Upper lobe of left lung (tissue), 4 donors: ENCODE results near the gene RGS18.

Source experiments
- CTCF ChIP-seq, 6 experiments: fragments of 450-650 bp in 4 of 6; fragments of 200-600 bp in 2 of 6; sonication (generic) in 2 of 6; IDR thresholded peaks; one replicate each; pipeline ENCODE4 v1.5.1; 2016 to 2019; ENCODE audit warnings: antibody characterized with exemption in 6 of 6
- EP300 ChIP-seq, 4 donors: sonication (generic); formaldehyde crosslinking; IDR thresholded peaks; one replicate each; pipeline ENCODE4 v1.5.1; 2017; ENCODE audit warnings: antibody characterized with exemption in 4 of 4, control low read depth in 2 of 4

GRCh38 chr1:192122668-192123067 lies 35.6 kb upstream of the RGS18 start:
- TF ChIP-seq EP300 (IDR thresholded peaks at IDR 0.05) (no peak), CTCF (IDR thresholded peaks at IDR 0.05) (no peak)
